Caco-2 (cell line): ENCODE data around the gene MS4A6A. TPM values are rescaled to one million over a fixed set of nuclear protein-coding genes. Genes with fewer than 3 reads are reported as not detected.

Experiments used
- BruUV-seq: library from RNA; stranded (reverse); fragments of 400-500 nt; replicated peaks from 2 replicates; lab custom pipeline; 2021; lab: Mats Ljungman, UMichigan
- CTCF ChIA-PET: fragments of 300-600 bp; sonication (Branson Sonifier 250); formaldehyde crosslinking; loops from one replicate; lab custom pipeline; 2022; ENCODE audit warnings: antibody characterized with exemption; lab: Charles Lee
- POLR2A ChIA-PET: fragments of 300-600 bp; sonication (Branson Sonifier 250); formaldehyde crosslinking; loops from one replicate; lab custom pipeline; 2022; ENCODE audit warnings: antibody characterized with exemption; lab: Charles Lee
- DNase-seq, 2 experiments: peaks; one replicate each; pipeline versions ENCODE4 v3.0.0 to v3.0.0-alpha.2; 2020 to 2022
- H3K27me3 ChIP-seq: replicated peaks from 2 replicates; pipeline ENCODE4 v1.6.0; 2011; ENCODE audit warnings: low read length; ENCODE audit not compliant: control insufficient read depth, insufficient read depth
- H3K36me3 ChIP-seq: 2 replicates; pipeline ENCODE4 v1.5.1; 2011; ENCODE audit warnings: low read length; ENCODE audit not compliant: control insufficient read depth, insufficient read depth
- H3K4me1 ChIP-seq: fragments of 250-450 bp; sonication (Bioruptor Pico); 2 replicates; pipeline ENCODE4 v1.5.1; 2020; ENCODE audit warnings: mild to moderate bottlenecking
- H3K4me3 ChIP-seq: 2 replicates; pipeline ENCODE4 v1.5.1; 2011; ENCODE audit warnings: low read depth, mild to moderate bottlenecking, control low read depth, low read length
- H3K9me3 ChIP-seq: fragments of 250-450 bp; sonication (Bioruptor Pico); 2 replicates; pipeline ENCODE4 v1.5.1; 2020; ENCODE audit warnings: mild to moderate bottlenecking, moderate library complexity
- H3K27ac Mint-ChIP-seq: one replicate; pipeline ENCODE4 v1.8.0; 2022; ENCODE audit warnings: mixed read lengths; ENCODE audit not compliant: unreplicated experiment
- H3K27me3 Mint-ChIP-seq: one replicate; pipeline ENCODE4 v1.8.0; 2022; ENCODE audit warnings: mixed read lengths; ENCODE audit not compliant: insufficient read depth, unreplicated experiment
- H3K36me3 Mint-ChIP-seq: one replicate; pipeline ENCODE4 v1.8.0; 2022; ENCODE audit warnings: mild to moderate bottlenecking, mixed read lengths; ENCODE audit not compliant: insufficient read depth, unreplicated experiment
- H3K4me1 Mint-ChIP-seq: one replicate; pipeline ENCODE4 v1.8.0; 2022; ENCODE audit warnings: low read depth, mixed read lengths; ENCODE audit not compliant: unreplicated experiment
- H3K4me3 Mint-ChIP-seq: one replicate; pipeline ENCODE4 v1.8.0; 2022; ENCODE audit warnings: mild to moderate bottlenecking, moderate library complexity, mixed read lengths; ENCODE audit not compliant: unreplicated experiment
- H3K9me3 Mint-ChIP-seq: one replicate; pipeline ENCODE4 v1.8.0; 2022; ENCODE audit warnings: mixed read lengths; ENCODE audit not compliant: unreplicated experiment
- CTCF ChIP-seq, 2 experiments: fragments of 200-600 bp in 1 of 2; IDR thresholded peaks; 1 replicate in 1 of 2; 2 replicates in 1 of 2; pipeline versions ENCODE4 v1.5.1 to v1.8.0; 2011 to 2022; ENCODE audit warnings: antibody characterized with exemption in 1 of 2, control low read depth in 1 of 2, inconsistent platforms in 1 of 2, low read depth in 1 of 2, low read length in 1 of 2, mild to moderate bottlenecking in 1 of 2, moderate library complexity in 1 of 2; ENCODE audit not compliant: insufficient read depth in 1 of 2, severe bottlenecking in 1 of 2, unreplicated experiment in 1 of 2
- intact Hi-C: fragments of 100-400 bp; cut with micrococcal nuclease; formaldehyde crosslinking; loops from one replicate; pipeline ENCODE4 v1.10.0; 2022; ENCODE audit not compliant: unreplicated experiment
- total RNA-seq: library from RNA; stranded (reverse); gene quantifications from 2 replicates; pipeline ENCODE4 v1.2.3, GENCODE V29; 2022

The MS4A6A gene
- total RNA-seq, 1 experiment from 2014 or later = not detected

DNA sequence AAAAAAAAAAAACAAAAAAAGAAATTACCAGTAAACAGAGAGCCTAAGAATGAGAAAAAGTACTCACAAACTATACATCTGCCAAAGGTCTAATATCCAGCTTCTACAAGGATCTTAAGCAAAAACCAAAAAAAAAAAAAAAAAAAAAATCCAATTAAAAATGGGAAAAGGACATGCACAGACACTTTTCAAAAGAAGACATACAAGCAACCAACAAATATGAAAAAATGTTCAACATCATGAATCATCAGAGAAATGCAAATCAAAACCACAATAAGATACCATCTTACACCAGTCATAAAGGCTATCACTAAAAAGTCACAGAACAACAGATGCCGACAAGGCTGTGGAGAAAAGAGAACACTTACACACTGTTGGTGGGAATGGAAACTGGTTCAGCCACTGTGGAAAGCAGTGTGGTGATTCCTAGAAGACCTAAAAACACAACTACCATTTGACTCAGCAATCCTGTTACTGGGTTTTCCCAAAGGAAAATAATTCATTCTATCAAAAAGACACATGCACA, 18.3 kb downstream of the MS4A6A start:
- peaks cover 5% of the 10 kb centered on the region; the same call in 1 of the 2 replicates for H3K9me3 ChIP-seq
- ChIA-PET POLR2A (no interaction called here), CTCF (no interaction called here)
- Mint-ChIP-seq H3K36me3 (no peaks in the 10 kb centered on the region), H3K9me3 (no peaks in the 10 kb centered on the region), H3K27ac (no peak overlapping the region), H3K4me3 (no peak overlapping the region), H3K27me3 (no peaks in the 10 kb centered on the region), H3K4me1 (no peaks in the 10 kb centered on the region)
- H3K4me3 ChIP-seq = no peak overlapping the region
- intact Hi-C loops = no loop called here
- no peaks in the 10 kb centered on the region; the same call in 1 of the 2 replicates for H3K27me3 ChIP-seq
- TF ChIP-seq CTCF (IDR thresholded peaks at IDR 0.05; ENCODE audit: insufficient read depth in 1 of 2, low read depth in 1 of 2, low read length in 1 of 2, severe bottlenecking in 1 of 2, unreplicated experiment in 1 of 2) = no peak
- BruUV-seq = no TSS peak
- no peak for DNase-seq
- no peaks in the 10 kb centered on the region for H3K36me3 ChIP-seq
- no peaks in the 10 kb centered on the region for H3K4me1 ChIP-seq

DNA sequence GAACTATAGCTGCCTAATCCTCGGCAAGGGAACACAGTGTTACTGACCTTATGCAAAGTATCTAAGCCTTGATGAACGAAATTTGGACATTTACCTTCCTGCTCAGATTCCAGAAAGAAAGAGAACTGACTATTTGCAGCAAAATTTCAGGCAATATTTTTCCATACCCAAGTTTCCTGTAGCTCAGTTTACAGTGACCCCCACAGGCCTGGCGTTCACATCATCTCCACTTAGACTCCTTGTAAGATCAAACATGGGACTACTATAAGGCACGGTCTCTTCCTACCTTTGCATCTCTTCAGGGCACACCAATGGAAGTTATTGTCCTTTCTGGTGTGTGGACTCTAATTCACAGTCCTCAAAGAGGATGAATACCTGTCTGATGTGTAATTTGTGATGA, 21.1 kb downstream of the MS4A6A start:
- CTCF ChIA-PET = no interaction called here
- POLR2A ChIA-PET = no interaction called here
- no peaks in the 10 kb centered on the region for H3K27me3 Mint-ChIP-seq
- H3K27ac Mint-ChIP-seq = no peak overlapping the region
- H3K36me3 Mint-ChIP-seq = no peaks in the 10 kb centered on the region
- no peak for TF ChIP-seq CTCF (IDR thresholded peaks at IDR 0.05; ENCODE audit: insufficient read depth in 1 of 2, low read depth in 1 of 2, low read length in 1 of 2, severe bottlenecking in 1 of 2, unreplicated experiment in 1 of 2)
- H3K4me3 ChIP-seq = no peak overlapping the region
- H3K27me3 ChIP-seq = no peaks in the 10 kb centered on the region; the same call in 1 of the 2 replicates
- intact Hi-C loops = no loop called here
- no peak overlapping the region for H3K4me3 Mint-ChIP-seq
- H3K4me1 ChIP-seq = no peaks in the 10 kb centered on the region
- H3K4me1 Mint-ChIP-seq = no peaks in the 10 kb centered on the region
- BruUV-seq = no TSS peak
- no peaks in the 10 kb centered on the region for H3K9me3 Mint-ChIP-seq
- no peaks in the 10 kb centered on the region for H3K9me3 ChIP-seq
- DNase-seq = no peak
- H3K36me3 ChIP-seq = no peaks in the 10 kb centered on the region

- Histone ChIP-seq H3K27me3 (no peaks in the 10 kb centered on the region; the same call in 1 of the 2 replicates), H3K9me3 (no peaks in the 10 kb centered on the region), H3K4me1 (no peaks in the 10 kb centered on the region), H3K4me3 (no peak overlapping the region), H3K36me3 (no peaks in the 10 kb centered on the region)
- ChIA-PET CTCF (no interaction called here), POLR2A (no interaction called here)
- no peaks in the 10 kb centered on the region for H3K9me3 Mint-ChIP-seq
- intact Hi-C loops = no loop called here
- H3K4me3 Mint-ChIP-seq = no peak overlapping the region
- no peaks in the 10 kb centered on the region for H3K36me3 Mint-ChIP-seq
- H3K27ac Mint-ChIP-seq = no peak overlapping the region
- H3K4me1 Mint-ChIP-seq = no peaks in the 10 kb centered on the region
- DNase-seq = no peak
- TF ChIP-seq CTCF (IDR thresholded peaks at IDR 0.05; ENCODE audit: insufficient read depth in 1 of 2, low read depth in 1 of 2, low read length in 1 of 2, severe bottlenecking in 1 of 2, unreplicated experiment in 1 of 2) = no peak
- no peaks in the 10 kb centered on the region for H3K27me3 Mint-ChIP-seq
- BruUV-seq = no TSS peak
Observed at GRCh38 chr11:60161107-60161506, 21.8 kb downstream of the MS4A6A start.
